Measurements from ENCODE around the gene RASAL3.

Gene RASAL3

GRCh38 chr19:15464394-15465385 is at the start of gene RASAL3:
RASAL3 (minus strand) TSS chr19:15464544; CDS start chr19:15464358, 186 bp downstream.
- TF ChIP-seq CTCF (IDR thresholded peaks at IDR 0.05; ENCODE audit: low read depth, low read length, missing control alignments) = no peak
- in situ Hi-C loops (cut with HindIII; ENCODE audit: low sequenced_read_pairs) = no loop called here
- no peak for DNase-seq (ENCODE audit: low read depth)
- no peak within 1 kb of the TSS for H3K4me3 ChIP-seq (ENCODE audit: low read depth, low read length)

GRCh38 chr19:15511671-15512424 is 47.5 kb upstream of the RASAL3 start:
- no peak for TF ChIP-seq CTCF (IDR thresholded peaks at IDR 0.05; ENCODE audit: low read depth, low read length, missing control alignments)
- H3K4me3 ChIP-seq (ENCODE audit: low read depth, low read length) = no peak overlapping the region
- no peak for DNase-seq (ENCODE audit: low read depth)
- in situ Hi-C loops (cut with HindIII; ENCODE audit: low sequenced_read_pairs) = no loop called here

GRCh38 chr19:15508035-15508710 is 43.8 kb upstream of the RASAL3 start, which contains the start of gene CYP4F22:
CYP4F22 (plus strand) TSS chr19:15508525; CDS start chr19:15525337, 16,812 bp downstream.
- H3K4me3 ChIP-seq (ENCODE audit: low read depth, low read length) = no peak within 1 kb of the TSS
- no peak for DNase-seq (ENCODE audit: low read depth)
- in situ Hi-C loops (cut with HindIII; ENCODE audit: low sequenced_read_pairs) = no loop called here
- no peak for TF ChIP-seq CTCF (IDR thresholded peaks at IDR 0.05; ENCODE audit: low read depth, low read length, missing control alignments)

GRCh38 chr19:15507068-15508034 is 43.0 kb upstream of the RASAL3 start:
- TF ChIP-seq CTCF (IDR thresholded peaks at IDR 0.05; ENCODE audit: low read depth, low read length, missing control alignments) = no peak
- H3K4me3 ChIP-seq (ENCODE audit: low read depth, low read length) = no peak overlapping the region
- in situ Hi-C loops (cut with HindIII; ENCODE audit: low sequenced_read_pairs) = no loop called here
- no peak for DNase-seq (ENCODE audit: low read depth)

- in situ Hi-C loops (cut with HindIII; ENCODE audit: low sequenced_read_pairs) = no loop called here
- DNase-seq (ENCODE audit: low read depth) = no peak
- TF ChIP-seq CTCF (IDR thresholded peaks at IDR 0.05; ENCODE audit: low read depth, low read length, missing control alignments) = no peak
- no peak overlapping the region for H3K4me3 ChIP-seq (ENCODE audit: low read depth, low read length)
Measured at GRCh38 chr19:15506074-15506571, 41.8 kb upstream of the RASAL3 start.
